Measurements from ENCODE around the gene KLF11.
"Not testable (repeated sequence)": the region's sequence is repeated elsewhere in the genome, so short reads cannot be mapped to it uniquely, and the experiment has no call there.

The KLF11 gene

DNA sequence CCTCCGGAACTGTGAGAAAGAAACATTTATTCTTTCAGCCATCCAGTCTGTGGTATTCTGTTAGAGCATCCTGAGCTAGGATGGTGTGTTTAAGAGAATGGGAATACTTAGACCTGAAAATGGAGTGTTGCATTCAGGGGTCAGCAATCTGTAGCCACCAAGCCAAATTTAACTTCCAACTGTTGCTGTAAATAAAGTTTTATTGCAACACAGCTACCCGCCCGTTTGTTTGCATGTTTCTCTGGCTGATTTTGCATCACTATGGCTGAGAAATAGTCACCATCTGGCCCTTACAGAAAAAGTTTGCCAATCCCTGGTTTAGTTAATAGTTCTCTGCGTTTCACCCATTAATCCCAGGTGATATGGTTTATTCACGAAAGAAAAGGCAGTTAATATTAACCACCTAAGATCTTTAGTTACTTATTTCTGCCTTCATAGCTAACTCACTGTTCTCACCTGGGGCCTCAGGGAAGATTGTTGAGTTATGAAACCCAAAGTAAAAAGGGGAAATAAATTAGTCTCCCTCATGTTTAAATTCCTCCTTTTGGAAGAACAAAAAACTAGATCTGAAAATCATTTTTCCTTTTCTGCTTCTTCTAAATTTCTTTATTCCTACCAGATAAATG is 46.3 kb downstream of the KLF11 start:
- DNase-seq = no peak

GRCh38 chr2:10091182-10091888 is 48.0 kb downstream of the KLF11 start:
- no peak for DNase-seq

DNA sequence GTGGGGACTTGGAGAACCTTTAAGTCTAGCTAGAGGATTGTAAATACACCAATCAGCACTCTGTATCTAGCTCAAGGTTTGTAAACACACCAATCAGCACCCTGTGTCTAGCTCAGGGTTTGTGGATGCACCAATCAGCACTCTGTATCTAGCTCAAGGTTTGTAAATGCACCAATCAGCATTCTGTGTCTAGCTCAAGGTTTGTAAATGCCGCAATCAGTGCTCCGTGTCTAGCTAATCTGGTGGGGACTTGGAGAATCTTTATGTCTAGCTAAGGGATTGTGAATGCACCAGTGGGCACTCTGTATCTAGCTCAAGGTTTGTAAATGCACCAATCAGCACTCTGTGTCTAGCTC is 48.5 kb downstream of the KLF11 start:
- DNase-seq = not testable (repeated sequence)

GRCh38 chr2:10094271-10094814 is 51.0 kb downstream of the KLF11 start:
- no peak for DNase-seq

DNA sequence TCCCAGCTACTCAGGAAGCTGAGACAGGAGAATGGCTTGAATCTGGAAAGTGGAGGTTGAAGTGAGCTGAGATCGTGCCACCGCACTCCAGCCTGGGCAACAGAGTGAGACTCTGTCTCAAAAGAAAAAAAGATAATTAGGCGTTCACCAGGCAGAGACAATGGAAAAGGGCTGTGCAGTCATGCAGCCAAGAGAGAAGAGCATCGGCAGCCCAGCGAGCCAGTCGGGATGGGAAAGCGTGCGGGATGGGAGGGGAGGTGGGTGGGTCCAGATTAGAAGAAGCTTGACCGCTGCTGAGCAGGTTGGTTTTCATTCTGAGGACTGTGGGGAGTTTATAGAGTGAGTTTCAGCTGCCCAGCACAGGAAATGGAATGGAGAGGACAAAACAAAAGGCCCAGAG is 51.8 kb downstream of the KLF11 start:
- no peak for DNase-seq

DNA sequence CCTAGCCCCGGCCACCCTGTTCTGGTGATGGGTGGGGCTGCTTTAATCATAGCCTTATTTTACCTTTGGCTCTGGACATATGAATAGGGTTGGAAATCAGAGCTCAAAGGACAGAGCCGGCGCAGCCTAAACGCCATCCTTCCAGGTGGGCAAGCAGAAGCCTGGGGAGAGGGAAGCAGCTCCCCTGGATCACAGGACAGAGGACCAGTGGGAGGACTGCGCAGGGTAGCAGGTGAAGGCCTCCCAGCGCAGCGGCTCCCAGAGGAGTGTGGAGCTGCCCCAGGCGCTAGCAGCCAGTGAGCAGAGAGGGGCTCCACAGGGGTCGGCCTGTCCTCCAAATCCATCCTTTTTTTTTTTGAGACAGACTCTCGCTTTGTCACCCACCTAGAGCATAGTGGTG is 53.3 kb downstream of the KLF11 start:
- DNase-seq = no peak

- peak; percentile 88 for DNase-seq
Observed at GRCh38 chr2:10097352-10098148, 54.2 kb downstream of the KLF11 start.

DNA sequence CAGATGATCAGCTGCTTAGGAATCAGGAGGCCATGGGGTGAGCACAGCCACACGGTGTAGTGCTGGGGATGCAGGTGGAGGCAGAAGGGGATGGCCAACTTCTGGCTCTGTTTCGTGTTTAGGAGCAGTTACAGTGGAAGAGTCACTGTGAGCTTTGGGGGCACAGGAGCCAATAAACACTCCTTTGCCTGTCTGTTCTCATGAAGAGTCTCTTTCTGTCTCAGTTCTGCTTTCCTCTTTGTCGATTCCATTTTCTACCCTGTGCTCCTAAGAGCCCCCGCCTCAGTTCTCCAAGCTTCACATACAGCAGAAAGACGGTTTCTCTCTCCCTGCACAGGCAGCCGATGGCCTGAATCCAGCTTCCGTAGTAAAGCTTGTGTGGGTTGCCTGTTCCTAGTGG is 58.1 kb downstream of the KLF11 start:
- DNase-seq = no peak

- no peak for DNase-seq
Observed at GRCh38 chr2:10103179-10103578, 59.8 kb downstream of the KLF11 start.
